Measurements from ENCODE around the gene EVL.
"Not testable (repeated sequence)": the region's sequence is repeated elsewhere in the genome, so short reads cannot be mapped to it uniquely, and the experiment has no call there.

The EVL gene

DNA sequence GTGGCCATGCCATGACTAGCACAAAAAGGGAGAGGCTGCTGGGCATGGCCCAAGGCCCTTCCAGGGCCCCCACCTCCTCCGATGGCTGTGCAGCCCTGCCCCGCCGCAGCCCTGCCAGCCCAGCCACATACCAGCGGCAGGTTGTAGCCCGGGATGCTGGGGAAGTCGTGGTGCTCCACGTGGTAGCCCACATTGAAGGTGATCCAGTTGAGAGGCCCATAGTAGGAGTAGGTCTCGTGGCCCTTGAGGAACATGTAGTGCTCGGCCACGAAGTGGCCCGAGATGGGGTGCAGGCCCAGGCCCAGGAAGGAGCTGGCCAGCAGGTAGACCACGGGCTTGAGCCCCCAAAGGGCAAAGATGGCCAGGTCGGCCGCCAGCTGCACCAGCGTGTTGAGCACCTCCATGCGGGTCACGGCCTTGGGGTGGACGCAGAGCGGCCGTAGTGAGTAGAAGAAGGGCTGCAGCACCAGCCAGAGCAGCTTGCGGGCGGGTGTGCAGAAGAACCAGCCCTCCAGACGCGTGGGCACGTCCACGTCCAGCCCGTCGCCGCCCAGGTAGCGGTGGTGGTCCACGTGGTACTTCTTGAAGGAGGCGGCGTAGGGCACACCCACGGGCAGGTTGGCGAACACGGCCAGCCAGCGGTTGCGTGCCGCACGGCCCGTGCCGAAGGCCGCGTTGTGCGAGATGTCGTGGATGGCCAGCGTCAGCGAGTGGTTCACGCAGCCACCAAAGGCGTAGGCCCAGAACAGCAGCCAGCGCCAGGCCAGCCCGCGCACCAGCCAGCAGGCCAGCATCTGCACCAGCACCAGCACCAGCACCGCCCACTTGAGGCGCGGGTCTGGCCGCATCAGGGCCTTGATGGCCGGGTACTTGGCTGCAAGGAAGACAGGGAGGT lies 83.9 kb downstream of the EVL start:
- no peak for DNase-seq

GRCh38 chr14:100149851-100150611 lies 84.8 kb downstream of the EVL start:
- no peak for DNase-seq

GRCh38 chr14:100150932-100151587 lies 85.8 kb downstream of the EVL start:
- DNase-seq: no peak

DNA sequence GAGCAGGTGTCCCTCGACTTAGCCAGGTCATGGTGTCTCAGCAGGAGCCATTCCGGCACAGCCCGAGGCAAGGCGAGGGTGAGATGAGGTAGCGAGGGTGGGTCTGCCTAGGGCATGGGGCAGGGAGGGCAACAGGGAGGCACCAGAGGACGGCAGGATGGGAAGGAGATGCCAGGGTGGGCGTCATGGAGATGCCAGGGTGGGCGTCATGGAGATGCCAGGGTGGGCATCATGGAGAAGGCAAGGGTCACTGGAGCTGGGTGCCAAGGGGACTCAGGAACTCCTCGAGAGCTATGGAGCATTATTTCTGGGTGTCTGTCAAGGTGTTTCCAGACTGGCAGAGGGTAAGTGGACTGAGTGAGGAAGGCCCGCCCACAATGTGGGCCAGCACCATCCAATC lies 86.9 kb downstream of the EVL start:
- no peak for DNase-seq

- no peak for DNase-seq
These were observed 88.3 kb downstream of the EVL start for GRCh38 chr14:100153560-100153959.

DNA sequence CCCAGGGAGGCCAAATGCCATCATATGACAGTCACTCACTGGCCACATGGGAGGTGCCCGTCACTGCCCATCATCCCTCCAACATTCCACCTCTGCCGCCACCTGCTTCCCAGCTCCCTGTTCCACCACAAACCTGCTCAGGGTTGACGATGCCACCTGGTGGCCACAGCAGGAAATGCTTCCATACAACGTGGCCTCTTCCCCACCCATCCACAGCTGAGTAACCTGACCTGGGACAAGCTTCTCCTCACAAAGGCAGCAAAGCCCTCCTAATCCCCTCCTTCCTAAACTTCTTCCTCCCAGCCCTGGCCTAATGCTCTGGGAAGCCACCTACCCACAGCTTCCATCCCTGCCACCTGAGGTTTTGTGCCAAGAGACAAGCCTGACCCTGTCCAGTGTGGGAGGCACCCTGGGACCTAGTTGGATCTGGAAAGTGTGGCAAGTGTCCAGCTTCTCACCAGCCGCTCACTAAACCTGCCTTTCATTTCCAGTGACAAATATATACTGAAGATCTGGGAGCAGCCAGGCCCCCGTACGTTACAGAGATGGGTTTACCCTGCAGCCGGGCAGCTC lies 89.9 kb downstream of the EVL start:
- DNase-seq: peak; percentile 52

DNA sequence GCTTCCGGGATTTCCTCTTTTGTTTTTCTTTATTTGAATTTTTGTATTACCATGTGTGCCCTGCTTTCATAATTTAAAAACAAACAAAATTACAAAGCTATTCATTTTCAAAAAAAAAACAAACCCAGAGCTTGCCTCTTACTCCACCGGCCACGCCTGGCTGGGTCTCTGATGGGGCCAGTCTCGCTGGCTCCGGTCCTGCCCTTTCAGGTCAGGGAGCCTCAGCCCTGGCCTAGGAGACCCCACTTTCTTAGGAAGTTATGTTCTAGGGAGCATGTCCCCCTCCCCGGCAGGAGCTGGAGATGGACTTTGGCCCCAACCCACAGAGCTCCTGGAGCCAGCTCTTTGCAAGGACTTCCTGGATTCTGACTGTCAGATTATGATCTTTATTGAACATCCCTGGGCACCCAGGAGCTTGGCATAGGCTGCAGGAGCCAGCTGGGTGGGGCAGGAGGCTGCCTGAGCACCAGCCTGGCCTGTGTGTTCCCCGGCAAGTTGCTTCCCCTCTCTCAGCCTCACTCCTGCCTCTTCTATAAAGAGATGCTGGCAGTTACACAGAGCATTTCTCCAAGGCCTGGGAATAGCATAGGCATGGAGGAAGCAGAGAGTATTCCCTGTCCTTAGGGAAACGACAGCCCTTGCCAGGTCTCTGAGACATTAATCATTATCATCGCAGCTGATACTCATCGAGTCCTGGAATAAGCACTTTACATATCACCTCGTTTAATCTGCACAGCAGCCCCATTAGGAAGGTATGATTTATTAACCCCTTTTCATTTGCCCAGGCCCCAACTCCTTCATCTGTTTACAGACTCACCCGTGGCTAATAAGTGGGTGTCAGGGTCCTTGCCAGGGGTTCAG lies 90.8 kb downstream of the EVL start:
- no peak for DNase-seq

DNA sequence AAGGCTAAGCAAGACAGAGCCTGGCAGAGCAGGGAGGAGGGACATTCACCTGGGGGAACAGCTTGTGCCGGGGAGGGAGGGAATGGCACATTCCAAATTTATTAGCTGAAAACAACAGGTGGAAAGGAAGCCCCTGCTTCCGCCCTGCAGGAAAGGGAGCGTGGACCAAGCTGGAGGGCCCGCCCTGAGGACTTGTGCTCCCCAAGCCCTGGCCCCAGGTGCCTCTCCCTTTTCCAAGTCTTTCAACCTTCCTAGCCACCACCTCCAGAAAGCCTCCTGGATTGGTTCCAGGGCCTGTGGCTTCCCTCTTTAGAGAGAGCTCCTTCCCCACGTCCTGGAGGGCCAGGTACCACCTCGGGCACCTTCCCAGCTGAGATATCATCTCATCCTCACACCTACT lies 91.6 kb downstream of the EVL start:
- no peak for DNase-seq

DNA sequence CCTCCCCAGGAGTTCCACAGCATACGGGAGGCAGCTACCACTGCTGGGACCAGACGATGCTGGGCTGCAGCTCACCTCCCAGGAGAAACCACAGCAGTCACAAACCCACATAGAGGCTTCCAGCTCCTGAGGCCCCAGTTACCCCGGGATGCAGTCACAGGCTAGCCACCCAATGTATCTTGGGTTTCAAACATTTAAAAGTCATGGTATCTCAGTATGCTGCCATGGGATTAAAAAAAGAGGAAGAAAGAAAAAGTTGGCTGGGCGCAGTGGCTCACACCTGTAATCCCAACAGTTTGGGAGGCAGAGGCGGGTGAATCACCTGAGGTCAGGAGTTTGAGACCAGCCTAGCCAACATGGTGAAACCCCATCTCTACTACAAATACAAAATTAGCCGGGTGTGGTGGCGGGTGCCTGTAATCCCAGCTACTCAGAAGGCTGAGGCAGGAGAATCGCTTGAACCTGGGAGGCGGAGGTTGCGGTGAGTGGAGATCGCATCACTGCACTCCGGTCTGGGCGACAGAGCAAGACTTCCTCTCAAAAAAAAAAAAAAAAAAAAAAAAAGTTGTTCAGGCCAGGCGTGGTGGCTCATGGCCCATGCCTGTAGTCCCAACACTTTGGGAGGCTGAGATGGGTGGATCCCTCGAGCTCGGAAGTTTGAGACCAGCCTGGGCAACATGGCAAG lies 92.5 kb downstream of the EVL start:
- not testable (repeated sequence) for DNase-seq

- no peak for DNase-seq
These were observed 93.4 kb downstream of the EVL start for GRCh38 chr14:100158566-100159093.

DNA sequence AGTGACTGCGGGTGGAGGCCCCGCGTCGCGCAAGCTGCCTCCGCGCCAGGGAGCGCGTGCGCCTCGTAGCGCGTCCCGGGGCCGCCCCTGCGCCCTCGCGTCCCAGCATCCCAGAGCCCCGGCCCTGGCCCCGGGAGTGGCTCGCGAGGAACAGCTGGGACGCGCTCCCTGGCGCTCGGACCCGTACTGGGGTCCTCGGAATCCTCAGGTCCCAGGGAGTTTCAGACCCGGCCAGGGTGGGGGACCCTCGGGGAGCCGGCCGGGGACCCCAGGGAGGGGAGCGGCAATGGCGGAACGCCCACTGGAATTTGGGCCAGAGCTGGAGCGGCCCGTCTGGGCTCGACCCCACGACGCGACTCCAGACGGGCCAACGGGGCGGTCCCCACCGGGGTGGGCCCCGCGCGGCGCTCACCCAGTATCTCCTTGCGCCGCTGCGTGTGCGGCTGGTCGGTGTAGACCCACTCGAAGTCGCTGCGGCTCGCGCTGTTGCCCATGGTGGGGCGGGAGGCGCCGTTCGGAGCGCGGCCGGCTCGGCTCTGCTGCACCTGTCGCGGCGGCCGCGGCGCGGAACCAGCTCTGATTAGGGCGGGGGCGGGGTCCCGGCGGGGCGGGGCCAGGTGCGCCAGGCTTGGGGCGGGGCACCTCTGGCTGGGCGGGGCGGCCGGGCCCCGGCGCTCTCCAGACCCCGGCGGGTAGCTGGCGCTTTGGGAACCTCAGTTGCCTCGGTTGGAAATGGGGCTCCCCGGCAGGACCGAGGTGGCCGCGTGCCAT lies 94.1 kb downstream of the EVL start, which contains the start of gene DEGS2:
Gene DEGS2 (minus strand): TSS at position 552 of the 771 bp plus-strand sequence. CDS start 58 bp downstream, at position 494.
- DNase-seq: peak; percentile 45

DNA sequence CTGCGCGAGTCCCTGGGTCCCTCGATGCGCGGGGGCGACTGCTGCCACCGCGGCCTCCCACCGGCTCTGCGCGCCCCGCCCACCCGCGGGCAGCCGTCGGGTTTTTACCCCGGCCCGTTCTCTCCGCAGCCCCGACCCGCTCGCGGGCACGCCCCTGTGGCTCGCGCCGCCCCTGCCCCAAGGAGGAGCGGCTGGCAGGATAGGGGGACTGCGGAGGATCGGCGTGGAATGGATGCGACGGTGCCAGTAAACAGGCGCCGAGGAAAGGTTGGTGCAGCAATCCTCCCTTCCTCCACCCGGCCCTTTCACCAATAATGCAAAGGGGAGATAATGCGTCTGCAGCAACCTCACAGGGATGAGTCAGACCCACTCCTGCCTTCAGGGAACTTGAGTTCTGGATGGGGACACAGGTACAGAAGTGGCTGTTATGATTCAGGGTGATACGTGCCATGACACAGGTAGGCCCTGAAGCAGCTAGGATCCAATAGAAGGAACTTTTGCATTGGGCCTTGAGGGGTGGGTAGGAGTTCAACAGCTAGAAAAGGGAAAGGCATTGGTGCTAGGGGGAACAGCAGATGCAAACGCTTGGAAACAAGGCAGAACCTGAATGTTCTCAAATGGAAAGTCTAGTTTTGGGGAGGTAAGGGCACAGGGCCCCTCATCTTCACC lies 94.8 kb downstream of the EVL start:
- DNase-seq: no peak

- DNase-seq: no peak
These were observed 95.3 kb downstream of the EVL start for GRCh38 chr14:100160534-100160916.

- DNase-seq: no peak
These were observed 100.2 kb downstream of the EVL start for GRCh38 chr14:100165376-100165775.

GRCh38 chr14:100165831-100166440 lies 100.7 kb downstream of the EVL start:
- no peak for DNase-seq

DNA sequence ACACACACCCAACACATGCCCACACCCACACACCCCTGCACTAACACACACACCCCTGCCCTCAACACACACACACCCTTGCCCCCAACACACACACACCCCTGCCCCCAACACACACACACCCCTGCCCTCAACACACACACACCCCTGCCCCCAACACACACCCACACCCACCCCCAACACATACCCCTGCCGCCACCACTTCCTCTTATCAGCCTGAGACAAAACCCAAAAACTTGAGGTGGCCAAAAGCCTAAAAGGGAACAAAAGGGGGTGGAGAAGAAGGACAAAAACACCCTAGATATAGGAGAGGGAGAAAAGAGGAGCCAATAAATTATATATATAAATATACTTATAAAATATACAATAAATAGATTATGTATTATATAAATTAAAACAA lies 103.3 kb downstream of the EVL start:
- no peak for DNase-seq

- DNase-seq: no peak
These were observed 105.7 kb downstream of the EVL start for GRCh38 chr14:100170880-100171279.

DNA sequence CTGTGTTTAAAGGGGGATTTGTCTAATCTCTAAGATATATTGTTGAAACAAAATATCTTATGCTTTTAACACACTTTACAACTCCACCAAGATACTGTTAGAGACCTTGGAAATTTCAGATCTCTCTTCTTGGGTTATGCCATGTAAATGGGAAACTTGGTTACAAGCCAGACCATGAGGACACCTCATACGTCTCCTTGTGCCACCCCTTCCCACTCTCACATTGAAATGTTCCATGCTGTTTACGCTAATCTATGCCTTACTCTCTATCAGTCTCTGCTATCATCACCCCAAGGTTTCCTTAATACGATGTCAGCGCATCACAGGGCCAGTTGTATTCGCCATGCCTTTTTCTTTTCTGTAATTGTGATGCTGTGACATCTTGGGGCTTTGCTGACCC lies 107.6 kb downstream of the EVL start:
- DNase-seq: no peak

DNA sequence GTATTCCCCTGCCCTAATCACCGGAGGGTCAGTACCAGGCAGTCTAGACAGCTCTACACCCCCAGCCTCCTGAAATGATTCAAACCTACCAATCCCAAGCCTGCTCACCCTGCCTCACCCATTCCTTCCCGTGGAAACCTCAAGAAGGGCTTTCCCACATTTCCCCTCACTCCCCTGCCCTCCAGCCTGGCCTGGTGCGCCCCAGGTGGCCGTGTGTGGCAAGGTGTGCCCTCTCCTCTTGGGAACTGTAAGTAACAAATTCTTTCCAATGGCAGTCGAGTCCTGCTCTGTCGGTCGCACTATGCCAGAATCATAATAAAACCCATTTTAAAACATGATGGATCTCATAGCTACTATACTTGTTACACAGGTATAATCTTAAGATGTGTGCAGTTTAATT lies 108.1 kb downstream of the EVL start:
- no peak for DNase-seq

Measured in eye (tissue), 1 donor.